SIG-M5 (cell line): Measurements from ENCODE around the gene GLI2.

ENCODE experiments used
- DNase-seq: peaks from one replicate; lab custom pipeline; 2025; lab: John Stamatoyannopoulos, UW

Gene GLI2

DNA sequence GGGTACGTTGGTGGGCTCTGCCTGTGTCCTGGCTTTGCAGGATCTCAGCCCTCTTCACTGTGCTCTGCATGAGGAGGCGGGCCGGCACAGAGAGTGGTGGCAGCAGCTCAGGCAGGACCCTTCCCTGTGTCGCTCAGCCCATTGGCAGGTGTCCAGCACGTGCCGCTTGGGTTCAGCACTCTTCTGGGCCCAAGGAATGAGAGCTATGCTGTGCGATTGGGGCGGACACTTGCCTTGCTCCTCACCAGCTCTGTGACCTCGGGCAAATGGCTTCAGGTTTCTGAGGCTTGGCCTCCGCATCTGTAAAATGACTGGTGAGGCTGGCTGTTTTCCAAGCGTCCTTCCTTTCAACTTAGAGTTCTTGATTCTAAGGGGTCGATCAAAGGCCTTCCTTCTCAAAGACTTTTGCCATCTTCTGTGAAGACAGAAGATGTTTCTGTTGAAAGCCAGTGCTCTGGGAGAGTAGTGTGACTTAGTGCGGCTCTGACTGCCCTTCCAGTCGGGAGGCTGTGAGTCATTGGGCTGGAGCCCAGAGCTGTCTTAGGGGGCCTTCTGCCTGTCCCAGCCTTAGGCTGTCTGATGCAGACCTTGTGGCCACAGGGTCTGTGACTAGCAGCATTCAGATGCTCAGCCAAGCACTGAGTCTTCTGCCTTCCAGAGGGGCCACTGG is 35.6 kb downstream of the GLI2 start:
- no peak for DNase-seq

DNA sequence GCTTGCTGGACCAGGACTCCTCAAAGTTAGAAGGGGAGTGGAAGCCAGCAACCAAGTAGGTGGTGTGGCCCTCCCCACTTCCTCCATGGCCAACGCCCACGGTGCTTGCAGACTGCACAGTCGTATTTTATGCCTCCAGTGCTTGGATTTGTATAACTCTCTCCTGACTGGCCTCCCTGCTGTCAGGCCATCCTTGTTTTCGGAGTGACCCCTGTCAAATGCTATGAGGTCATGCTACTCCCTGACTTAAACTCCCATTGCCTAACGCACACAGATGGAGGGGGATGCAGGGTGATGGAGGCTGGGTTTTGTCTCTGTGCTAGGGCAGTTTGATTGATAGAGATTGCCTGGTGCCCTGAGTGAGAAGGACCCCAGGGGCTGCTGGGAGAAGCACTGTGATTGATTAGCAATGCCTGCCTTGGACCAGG is 36.1 kb downstream of the GLI2 start:
- no peak for DNase-seq

- no peak for DNase-seq
These were observed 36.6 kb downstream of the GLI2 start for GRCh38 chr2:120772261-120772660.

DNA sequence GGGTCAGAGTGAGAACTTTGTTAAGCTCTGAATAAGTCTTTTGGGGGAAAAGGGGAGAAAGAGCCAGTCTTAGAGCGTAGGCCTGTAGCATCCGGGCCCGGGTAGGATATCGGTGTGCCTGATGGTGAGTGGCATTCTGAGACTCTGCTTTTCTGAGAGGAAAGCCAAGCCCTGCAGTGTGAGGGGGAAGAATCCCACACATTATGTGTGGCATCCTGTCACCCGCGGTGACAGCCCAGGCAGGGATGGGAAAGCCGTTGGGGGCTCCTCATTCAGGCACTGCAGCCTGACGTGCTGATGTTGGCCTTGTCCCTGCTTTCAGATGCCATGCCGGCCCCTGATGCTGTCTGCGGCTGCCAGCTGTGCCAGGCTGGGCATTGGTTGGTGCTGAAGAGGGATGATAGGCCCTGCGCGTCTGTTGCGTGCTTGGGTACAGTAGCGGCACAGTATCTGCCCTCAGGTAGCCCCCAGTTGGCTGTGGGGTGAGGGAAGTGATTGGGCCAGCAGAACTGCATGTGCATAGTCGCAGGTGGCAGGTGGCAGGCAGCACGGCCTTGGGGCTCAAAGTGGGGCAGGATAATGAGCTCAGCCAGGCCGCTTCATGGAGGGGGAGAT is 37.6 kb downstream of the GLI2 start:
- no peak for DNase-seq

DNA sequence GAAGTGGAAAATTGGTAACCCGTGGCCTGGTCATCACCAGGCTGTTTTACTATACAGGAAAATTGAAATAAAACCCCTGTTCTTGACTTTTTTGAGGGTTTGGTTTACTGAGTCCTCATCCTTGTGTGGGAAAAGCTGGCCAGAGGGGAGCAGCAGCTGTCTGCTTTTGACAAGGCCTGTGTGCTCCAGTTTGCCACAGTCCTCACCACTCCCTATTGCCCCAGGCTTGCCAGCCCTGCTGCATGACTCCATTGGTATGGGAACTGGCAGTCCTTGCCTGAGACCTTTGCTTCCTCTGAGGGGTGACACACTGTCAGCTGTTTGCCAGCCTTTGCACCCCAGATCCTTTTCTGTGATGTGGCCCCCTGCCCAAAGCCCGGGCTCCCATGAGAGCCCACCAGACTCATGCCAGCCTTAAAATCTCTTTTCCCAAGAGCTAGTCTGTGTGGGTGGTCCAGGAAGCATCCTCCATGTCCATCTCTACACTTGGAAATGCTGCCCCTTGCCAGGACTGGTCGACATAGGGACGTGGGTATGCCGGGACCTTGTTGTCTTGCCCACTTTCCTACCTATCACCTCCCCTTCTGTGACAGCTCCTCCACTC is 39.0 kb downstream of the GLI2 start:
- DNase-seq, result no peak

DNA sequence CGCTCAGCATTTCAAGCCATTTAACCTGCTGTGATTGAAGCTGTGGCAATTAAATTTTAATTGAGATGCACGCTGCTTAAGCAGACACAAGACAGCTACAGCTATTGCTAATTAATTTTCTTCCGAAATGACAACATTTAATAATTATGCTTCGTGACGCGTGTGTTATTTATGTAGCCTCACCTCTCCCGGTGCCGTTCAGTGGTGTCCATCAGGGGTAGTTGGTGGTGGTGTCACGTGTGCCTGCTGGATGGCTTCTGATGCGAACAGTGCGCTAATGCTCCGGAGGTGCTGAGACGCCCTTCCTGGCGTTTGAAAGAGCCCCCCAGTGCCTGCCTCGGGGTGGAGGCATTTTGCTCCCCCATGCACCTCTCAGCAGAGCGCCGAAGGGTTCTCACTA is 39.5 kb downstream of the GLI2 start:
- DNase-seq, result no peak

DNA sequence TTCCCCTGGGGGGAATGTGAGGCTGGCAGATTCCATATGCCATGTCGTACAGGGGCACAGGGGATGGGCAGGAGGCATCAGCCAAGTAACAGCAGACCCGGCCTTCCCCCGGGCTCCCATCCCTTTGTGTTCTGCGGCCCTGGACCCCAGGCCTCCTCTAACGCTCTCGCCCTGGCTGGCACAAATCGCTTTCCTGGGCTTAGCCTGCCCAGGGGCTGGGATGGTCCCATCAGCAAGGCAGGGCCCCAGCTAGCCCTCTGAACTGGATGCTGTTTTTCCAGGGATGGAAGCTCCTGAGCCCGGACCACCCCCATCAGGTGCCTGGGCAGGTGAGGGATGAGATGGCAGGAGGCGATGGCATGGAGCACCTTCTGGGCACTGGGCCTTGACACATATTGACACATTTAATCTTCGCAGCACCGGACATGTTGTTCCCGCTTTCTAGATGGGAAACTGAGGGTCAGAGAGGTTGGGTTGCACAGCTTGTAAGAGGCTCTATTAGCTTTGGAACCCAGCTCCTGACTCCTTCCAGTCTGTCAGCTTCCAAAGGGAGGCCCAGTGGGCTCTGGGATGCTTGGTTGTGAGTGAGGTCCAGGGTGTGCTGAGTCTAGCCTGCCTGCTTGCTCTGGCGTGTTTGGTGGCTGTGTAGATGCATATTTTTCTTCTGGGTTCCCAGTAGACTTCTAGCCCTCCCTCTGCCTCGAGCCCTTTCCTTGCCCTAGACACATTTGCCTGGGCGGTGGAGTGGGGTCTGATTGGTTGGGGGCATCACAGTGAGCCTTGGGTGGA is 40.3 kb downstream of the GLI2 start:
- no peak for DNase-seq

- DNase-seq, result no peak
These were observed 41.0 kb downstream of the GLI2 start for GRCh38 chr2:120776649-120777048.

DNA sequence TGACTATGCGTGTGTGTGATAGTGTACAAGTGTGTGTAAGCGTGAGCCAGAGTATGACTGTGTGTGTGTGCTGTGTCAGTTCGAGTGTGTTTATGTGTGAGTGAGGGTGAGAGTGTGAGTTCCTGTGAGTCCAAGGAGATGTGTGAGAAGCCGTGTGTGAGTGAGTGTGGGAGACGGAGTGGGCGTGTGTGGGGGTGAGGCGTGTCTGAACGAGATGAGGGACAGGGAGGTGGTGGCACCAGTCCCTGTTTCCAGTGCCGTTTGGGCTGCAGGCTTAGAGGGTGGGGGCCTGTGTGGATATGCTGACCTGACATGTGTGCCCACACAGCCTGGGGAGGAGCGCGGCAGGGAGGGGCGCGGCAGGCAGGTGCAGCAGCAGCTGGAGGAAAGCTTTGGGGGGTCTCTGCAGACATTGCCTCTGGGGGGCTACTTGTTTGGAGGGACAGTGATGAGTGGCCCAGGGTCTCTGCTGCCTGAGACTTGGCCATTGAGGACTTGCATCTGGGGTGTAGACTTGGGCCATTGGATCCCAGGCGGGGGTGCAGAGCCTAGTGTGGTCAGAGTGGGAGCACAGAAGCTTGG is 41.6 kb downstream of the GLI2 start:
- no peak for DNase-seq

- no peak for DNase-seq
These were observed 42.1 kb downstream of the GLI2 start for GRCh38 chr2:120777787-120778186.

GRCh38 chr2:120778244-120778643 is 42.6 kb downstream of the GLI2 start:
- no peak for DNase-seq

DNA sequence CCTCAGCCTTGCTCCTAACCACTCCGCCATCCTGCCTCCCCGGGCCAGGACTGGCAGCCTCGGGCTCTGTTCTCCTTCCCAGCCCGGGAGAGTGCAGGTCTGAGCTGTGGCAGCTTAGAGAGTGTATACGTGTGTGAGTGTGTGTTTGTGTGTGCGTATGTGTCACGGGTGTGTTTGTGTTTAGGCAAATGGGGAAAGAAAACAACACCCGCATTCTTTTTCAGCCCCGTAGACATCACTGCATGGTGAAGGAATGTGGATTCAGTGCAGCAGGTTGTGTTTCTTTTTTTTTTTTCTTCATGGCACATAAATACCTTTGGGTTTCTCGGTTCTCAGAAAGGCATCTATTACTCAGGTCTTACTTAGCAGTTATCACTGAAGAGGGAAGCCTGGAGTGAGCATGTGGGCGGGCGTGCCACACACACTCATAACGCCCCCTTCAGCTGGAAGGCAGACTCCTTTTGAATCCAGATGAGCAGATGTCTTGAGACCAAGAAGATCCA is 44.2 kb downstream of the GLI2 start:
- no peak for DNase-seq

DNA sequence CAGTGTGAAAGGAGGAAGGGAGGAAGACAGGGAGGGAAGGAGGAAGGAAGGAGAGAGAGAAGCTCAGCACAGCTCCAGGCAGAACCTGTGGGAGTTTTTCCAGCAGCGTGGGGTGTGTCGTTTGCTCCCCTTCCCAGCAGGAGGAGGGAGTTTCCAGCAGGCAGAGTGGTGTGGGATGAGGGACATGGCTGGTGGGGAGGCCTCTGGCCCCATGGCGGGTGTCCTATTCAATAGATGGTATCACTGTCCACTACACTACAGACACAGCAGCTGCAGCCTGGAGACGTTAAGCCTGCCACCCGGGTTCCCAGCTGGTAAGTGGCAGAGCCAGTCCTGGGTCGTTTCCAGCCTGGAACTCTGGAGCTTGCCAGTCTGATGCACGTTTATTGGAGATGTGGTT is 44.7 kb downstream of the GLI2 start:
- no peak for DNase-seq

GRCh38 chr2:120783371-120783791 is 47.7 kb downstream of the GLI2 start:
- no peak for DNase-seq

GRCh38 chr2:120783969-120784372 is 48.3 kb downstream of the GLI2 start:
- no peak for DNase-seq
